Rectal smooth muscle tissue (tissue), 1 donor: ENCODE results near the gene CTSC.

Experiments used
- H3K27ac ChIP-seq: one replicate; pipeline ENCODE4 v1.7.0; 2013; ENCODE audit warnings: low read depth, low read length, inconsistent platforms
- H3K27me3 ChIP-seq: one replicate; pipeline ENCODE4 v1.7.0; 2013; ENCODE audit warnings: low read length; ENCODE audit not compliant: control insufficient read depth, insufficient read depth
- H3K36me3 ChIP-seq: one replicate; pipeline ENCODE4 v1.7.0; 2013; ENCODE audit warnings: low read length; ENCODE audit not compliant: control insufficient read depth, insufficient read depth
- H3K4me1 ChIP-seq: one replicate; pipeline ENCODE4 v1.7.0; 2013; ENCODE audit warnings: low read length; ENCODE audit not compliant: control insufficient read depth, insufficient read depth
- H3K4me3 ChIP-seq: one replicate; pipeline ENCODE4 v1.7.0; 2013; ENCODE audit warnings: low read length
- H3K9ac ChIP-seq: one replicate; pipeline ENCODE4 v1.7.0; 2013; ENCODE audit warnings: low read length

CTSC gene

GRCh38 chr11:88337181-88337986 lies at the start of gene CTSC:
CTSC (minus strand) TSS chr11:88337736; CDS start chr11:88337672, 64 bp downstream.
- H3K9ac ChIP-seq = peak within 1 kb of the TSS; percentile 94
- peak within 1 kb of the TSS; percentile 85 for H3K27ac ChIP-seq
- H3K4me1 ChIP-seq = no peaks in the 10 kb centered on the region
- no peaks in the 10 kb centered on the region for H3K27me3 ChIP-seq
- H3K36me3 ChIP-seq = no peaks in the 10 kb centered on the region
- peak within 1 kb of the TSS; percentile 98 for H3K4me3 ChIP-seq

- no peak overlapping the region for H3K4me3 ChIP-seq
- peaks cover 7% of the 10 kb centered on the region for H3K4me1 ChIP-seq
Observed at GRCh38 chr11:88384669-88385005, 47.1 kb upstream of the CTSC start.

GRCh38 chr11:88384004-88384668 lies 46.6 kb upstream of the CTSC start:
- no peaks in the 10 kb centered on the region for H3K27me3 ChIP-seq
- no peak overlapping the region for H3K27ac ChIP-seq
- H3K4me1 ChIP-seq = peaks cover 7% of the 10 kb centered on the region
- H3K36me3 ChIP-seq = no peaks in the 10 kb centered on the region
- H3K4me3 ChIP-seq = no peak overlapping the region
- no peak overlapping the region for H3K9ac ChIP-seq

More at GRCh38 chr11:88384669-88385005, 47.1 kb upstream of the CTSC start:
- H3K36me3 ChIP-seq = no peaks in the 10 kb centered on the region
- H3K27me3 ChIP-seq = no peaks in the 10 kb centered on the region
- H3K27ac ChIP-seq = no peak overlapping the region
- H3K9ac ChIP-seq = no peak overlapping the region

- Histone ChIP-seq H3K4me3 (no peak overlapping the region), H3K9ac (no peak overlapping the region), H3K36me3 (no peaks in the 10 kb centered on the region), H3K4me1 (peaks cover 7% of the 10 kb centered on the region), H3K27me3 (no peaks in the 10 kb centered on the region), H3K27ac (no peak overlapping the region)
Observed at GRCh38 chr11:88383447-88383846, 45.9 kb upstream of the CTSC start.

- H3K27ac ChIP-seq = no peak overlapping the region
- H3K4me1 ChIP-seq = peaks cover 2% of the 10 kb centered on the region
- H3K4me3 ChIP-seq = no peak overlapping the region
- H3K36me3 ChIP-seq = no peaks in the 10 kb centered on the region
- no peaks in the 10 kb centered on the region for H3K27me3 ChIP-seq
- no peak overlapping the region for H3K9ac ChIP-seq
Observed at GRCh38 chr11:88379130-88379529, 41.6 kb upstream of the CTSC start.

- Histone ChIP-seq H3K4me1 (no peaks in the 10 kb centered on the region), H3K27ac (no peak overlapping the region), H3K36me3 (no peaks in the 10 kb centered on the region), H3K9ac (no peak overlapping the region), H3K27me3 (no peaks in the 10 kb centered on the region), H3K4me3 (no peak overlapping the region)
Observed at GRCh38 chr11:88378422-88379066, 41.0 kb upstream of the CTSC start.

- Histone ChIP-seq H3K27ac (no peak overlapping the region), H3K27me3 (no peaks in the 10 kb centered on the region), H3K4me1 (no peaks in the 10 kb centered on the region), H3K4me3 (no peak overlapping the region), H3K9ac (no peak overlapping the region), H3K36me3 (no peaks in the 10 kb centered on the region)
Observed at GRCh38 chr11:88377646-88378045, 40.1 kb upstream of the CTSC start.

- H3K4me1 ChIP-seq = no peaks in the 10 kb centered on the region
- no peak overlapping the region for H3K9ac ChIP-seq
- H3K27me3 ChIP-seq = no peaks in the 10 kb centered on the region
- no peak overlapping the region for H3K4me3 ChIP-seq
- no peak overlapping the region for H3K27ac ChIP-seq
- no peaks in the 10 kb centered on the region for H3K36me3 ChIP-seq
Observed at GRCh38 chr11:88377144-88377543, 39.6 kb upstream of the CTSC start.

- H3K36me3 ChIP-seq = no peaks in the 10 kb centered on the region
- no peaks in the 10 kb centered on the region for H3K4me1 ChIP-seq
- H3K27ac ChIP-seq = no peak overlapping the region
- no peak overlapping the region for H3K4me3 ChIP-seq
- no peak overlapping the region for H3K9ac ChIP-seq
- H3K27me3 ChIP-seq = no peaks in the 10 kb centered on the region
Observed at GRCh38 chr11:88375927-88376470, 38.5 kb upstream of the CTSC start.

GRCh38 chr11:88370782-88371181 lies 33.2 kb upstream of the CTSC start:
- H3K27ac ChIP-seq = no peak overlapping the region
- H3K4me3 ChIP-seq = no peak overlapping the region
- H3K36me3 ChIP-seq = no peaks in the 10 kb centered on the region
- no peak overlapping the region for H3K9ac ChIP-seq
- no peaks in the 10 kb centered on the region for H3K4me1 ChIP-seq
- H3K27me3 ChIP-seq = no peaks in the 10 kb centered on the region

GRCh38 chr11:88367310-88367709 lies 29.8 kb upstream of the CTSC start:
- H3K27me3 ChIP-seq = no peaks in the 10 kb centered on the region
- no peak overlapping the region for H3K4me3 ChIP-seq
- H3K9ac ChIP-seq = no peak overlapping the region
- H3K27ac ChIP-seq = no peak overlapping the region
- no peaks in the 10 kb centered on the region for H3K4me1 ChIP-seq
- H3K36me3 ChIP-seq = no peaks in the 10 kb centered on the region

- no peak overlapping the region for H3K4me3 ChIP-seq
- no peak overlapping the region for H3K9ac ChIP-seq
- no peaks in the 10 kb centered on the region for H3K36me3 ChIP-seq
- H3K4me1 ChIP-seq = no peaks in the 10 kb centered on the region
- H3K27ac ChIP-seq = no peak overlapping the region
- H3K27me3 ChIP-seq = no peaks in the 10 kb centered on the region
Observed at GRCh38 chr11:88363648-88364065, 26.1 kb upstream of the CTSC start.
